ENCODE measurements around the gene SLC24A3.

GRCh38 chr20:19367591-19367990 lies 155.1 kb downstream of the SLC24A3 start:
- TF ChIP-seq, protein P1, sequence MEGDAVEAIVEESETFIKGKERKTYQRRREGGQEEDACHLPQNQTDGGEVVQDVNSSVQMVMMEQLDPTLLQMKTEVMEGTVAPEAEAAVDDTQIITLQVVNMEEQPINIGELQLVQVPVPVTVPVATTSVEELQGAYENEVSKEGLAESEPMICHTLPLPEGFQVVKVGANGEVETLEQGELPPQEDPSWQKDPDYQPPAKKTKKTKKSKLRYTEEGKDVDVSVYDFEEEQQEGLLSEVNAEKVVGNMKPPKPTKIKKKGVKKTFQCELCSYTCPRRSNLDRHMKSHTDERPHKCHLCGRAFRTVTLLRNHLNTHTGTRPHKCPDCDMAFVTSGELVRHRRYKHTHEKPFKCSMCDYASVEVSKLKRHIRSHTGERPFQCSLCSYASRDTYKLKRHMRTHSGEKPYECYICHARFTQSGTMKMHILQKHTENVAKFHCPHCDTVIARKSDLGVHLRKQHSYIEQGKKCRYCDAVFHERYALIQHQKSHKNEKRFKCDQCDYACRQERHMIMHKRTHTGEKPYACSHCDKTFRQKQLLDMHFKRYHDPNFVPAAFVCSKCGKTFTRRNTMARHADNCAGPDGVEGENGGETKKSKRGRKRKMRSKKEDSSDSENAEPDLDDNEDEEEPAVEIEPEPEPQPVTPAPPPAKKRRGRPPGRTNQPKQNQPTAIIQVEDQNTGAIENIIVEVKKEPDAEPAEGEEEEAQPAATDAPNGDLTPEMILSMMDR (IDR thresholded peaks at IDR 0.05) = no peak
- TF ChIP-seq POLR2A (IDR thresholded peaks at IDR 0.05) = no peak
